Smooth muscle cell (in vitro differentiated cells): ENCODE results near the gene AGPAT3. TPM values are rescaled to one million over a fixed set of nuclear protein-coding genes. Genes with fewer than 3 reads are reported as not detected.
A peak's percentile ranks its signal among the peaks of the same experiment; 100 is the strongest.

Experiments used
- DNase-seq: peaks from one replicate; lab custom pipeline; 2025; ENCODE audit not compliant: unreplicated experiment; lab: John Stamatoyannopoulos, UW
- H2AFZ ChIP-seq: fragments of 200-600 bp; sonication (generic); 2 replicates; pipeline ENCODE4 v1.6.0; 2016; ENCODE audit warnings: antibody characterized with exemption, low read depth, mild to moderate bottlenecking
- H3F3A ChIP-seq: fragments of 200-600 bp; sonication (generic); 2 replicates; pipeline ENCODE4 v1.6.0; 2017; ENCODE audit warnings: antibody characterized with exemption, low read depth
- H3K27ac ChIP-seq: fragments of 200-600 bp; sonication (generic); 2 replicates; pipeline ENCODE4 v1.5.1; 2016; ENCODE audit warnings: low read depth, mild to moderate bottlenecking
- H3K27me3 ChIP-seq: fragments of 200-600 bp; sonication (generic); 2 replicates; pipeline ENCODE4 v1.6.1; 2016; ENCODE audit warnings: low read depth, mild to moderate bottlenecking
- H3K36me3 ChIP-seq: fragments of 200-600 bp; sonication (generic); 2 replicates; pipeline ENCODE4 v1.5.1; 2016; ENCODE audit warnings: low read depth
- H3K4me1 ChIP-seq: fragments of 200-600 bp; sonication (generic); 2 replicates; pipeline ENCODE4 v1.5.1; 2016; ENCODE audit warnings: low read depth
- H3K4me2 ChIP-seq: fragments of 200-600 bp; sonication (generic); 2 replicates; pipeline ENCODE4 v1.6.0; 2016; ENCODE audit warnings: mild to moderate bottlenecking
- H3K4me3 ChIP-seq: fragments of 200-600 bp; sonication (generic); 2 replicates; pipeline ENCODE4 v1.5.1; 2016; ENCODE audit warnings: mild to moderate bottlenecking
- H3K79me2 ChIP-seq: fragments of 200-600 bp; sonication (generic); 2 replicates; pipeline ENCODE4 v1.6.0; 2016; ENCODE audit warnings: low read depth, mild to moderate bottlenecking
- H3K9ac ChIP-seq: fragments of 200-600 bp; sonication (generic); 2 replicates; pipeline ENCODE4 v1.6.0; 2016; ENCODE audit warnings: low read depth
- H3K9me3 ChIP-seq: fragments of 200-600 bp; sonication (generic); replicated peaks from 2 replicates; pipeline ENCODE4 v1.5.1; 2016; ENCODE audit warnings: low read depth
- H4K20me1 ChIP-seq: fragments of 200-600 bp; sonication (generic); 2 replicates; pipeline ENCODE4 v1.6.0; 2016; ENCODE audit warnings: low read depth
- CTCF ChIP-seq: fragments of 200-600 bp; sonication (generic); IDR thresholded peaks from 2 replicates; pipeline ENCODE4 v1.5.1; 2017; ENCODE audit warnings: borderline replicate concordance, mild to moderate bottlenecking, antibody characterized with exemption; ENCODE audit not compliant: insufficient read depth, poor library complexity, severe bottlenecking
- WGBS: methylation state at CpG from one replicate; pipeline ENCODE4 v1.1.7; 2016; ENCODE audit warnings: low lambda C conversion rate; 5-methylcytosine and 5-hydroxymethylcytosine counted together
- polyA plus RNA-seq: library from polyadenylated mRNA; unstranded; fragments of >200 nt; fragmentation: Nextera tagmentation; extraction: Ambion mirVana; gene quantifications from 2 replicates; pipeline ENCODE4 v1.2.1, GENCODE V29; 2016
- total RNA-seq: library from RNA; depleted of rRNA; stranded (reverse); fragments of >200 nt; gene quantifications from 2 replicates; pipeline ENCODE4 v1.2.3, GENCODE V29; 2014

AGPAT3 gene
- 12.1 and 17.2 TPM in 2 replicates for total RNA-seq
- polyA plus RNA-seq: 10.9 and 17.4 TPM in 2 replicates

- Histone ChIP-seq H3K4me2 (peak within 1 kb of the TSS; percentile 97), H3K27ac (no peak within 1 kb of the TSS), H3K79me2 (peaks cover 38% of the 10 kb centered on the region), H3K4me1 (no peaks in the 10 kb centered on the region), H3K9me3 (no peaks in the 10 kb centered on the region), H3K36me3 (no peaks in the 10 kb centered on the region), H3K4me3 (peak within 1 kb of the TSS; percentile 94), H3K9ac (peak within 1 kb of the TSS; percentile 68), H4K20me1 (peaks cover 36% of the 10 kb centered on the region), H3K27me3 (no peaks in the 10 kb centered on the region), H2AFZ (peak within 1 kb of the TSS; percentile 81), H3F3A (no peaks in the 10 kb centered on the region)
- no peak for DNase-seq
- no CpG with 5 or more reads among the region's 102 CpGs for WGBS
- TF ChIP-seq CTCF: no peak
These were observed at the start of gene AGPAT3 for GRCh38 chr21:43864962-43865539. AGPAT3 (plus strand) TSS chr21:43865223; CDS start chr21:43959682, 94,459 bp downstream.

GRCh38 chr21:43815991-43816390, 49.0 kb upstream of the AGPAT3 start:
- 89% methylated on average over 15 of the region's 15 CpGs for WGBS
- no peak for DNase-seq
- no peaks in the 10 kb centered on the region for H3K9me3 ChIP-seq
- TF ChIP-seq CTCF: no peak
- H3K4me3 ChIP-seq: no peak overlapping the region
- no peak overlapping the region for H3K27ac ChIP-seq
- H3K27me3 ChIP-seq: no peaks in the 10 kb centered on the region
- H4K20me1 ChIP-seq: no peaks in the 10 kb centered on the region
- no peak overlapping the region for H3K4me2 ChIP-seq
- no peak overlapping the region for H3K9ac ChIP-seq
- H3F3A ChIP-seq: no peaks in the 10 kb centered on the region
- H3K79me2 ChIP-seq: no peaks in the 10 kb centered on the region
- H3K36me3 ChIP-seq: no peaks in the 10 kb centered on the region
- no peak overlapping the region for H2AFZ ChIP-seq
- H3K4me1 ChIP-seq: no peaks in the 10 kb centered on the region

GRCh38 chr21:43816611-43817071, 48.4 kb upstream of the AGPAT3 start:
- Histone ChIP-seq H3K27me3 (no peaks in the 10 kb centered on the region), H2AFZ (no peak overlapping the region), H3K36me3 (no peaks in the 10 kb centered on the region), H4K20me1 (no peaks in the 10 kb centered on the region), H3K9me3 (no peaks in the 10 kb centered on the region), H3K79me2 (no peaks in the 10 kb centered on the region), H3K27ac (no peak overlapping the region), H3K4me2 (no peak overlapping the region), H3K4me1 (no peaks in the 10 kb centered on the region), H3F3A (no peaks in the 10 kb centered on the region), H3K4me3 (no peak overlapping the region), H3K9ac (no peak overlapping the region)
- WGBS: 92% methylated on average over 14 of the region's 14 CpGs
- no peak for DNase-seq
- no peak for TF ChIP-seq CTCF
